ENCODE data around the gene EZR.

- TF ChIP-seq CTCF (IDR thresholded peaks at IDR 0.05) (no peak), POLR2A (IDR thresholded peaks at IDR 0.05) (no peak)
These were observed 47.0 kb downstream of the EZR start for GRCh38 chr6:158772172-158772571.
